ENCODE measurements around the gene NIPSNAP2. TPM values are rescaled to one million over a fixed set of nuclear protein-coding genes. Genes with fewer than 3 reads are reported as not detected.

The NIPSNAP2 gene
- total and polyA plus RNA-seq, 8 donors = 52.4 to 101 (median 86.8) TPM

DNA sequence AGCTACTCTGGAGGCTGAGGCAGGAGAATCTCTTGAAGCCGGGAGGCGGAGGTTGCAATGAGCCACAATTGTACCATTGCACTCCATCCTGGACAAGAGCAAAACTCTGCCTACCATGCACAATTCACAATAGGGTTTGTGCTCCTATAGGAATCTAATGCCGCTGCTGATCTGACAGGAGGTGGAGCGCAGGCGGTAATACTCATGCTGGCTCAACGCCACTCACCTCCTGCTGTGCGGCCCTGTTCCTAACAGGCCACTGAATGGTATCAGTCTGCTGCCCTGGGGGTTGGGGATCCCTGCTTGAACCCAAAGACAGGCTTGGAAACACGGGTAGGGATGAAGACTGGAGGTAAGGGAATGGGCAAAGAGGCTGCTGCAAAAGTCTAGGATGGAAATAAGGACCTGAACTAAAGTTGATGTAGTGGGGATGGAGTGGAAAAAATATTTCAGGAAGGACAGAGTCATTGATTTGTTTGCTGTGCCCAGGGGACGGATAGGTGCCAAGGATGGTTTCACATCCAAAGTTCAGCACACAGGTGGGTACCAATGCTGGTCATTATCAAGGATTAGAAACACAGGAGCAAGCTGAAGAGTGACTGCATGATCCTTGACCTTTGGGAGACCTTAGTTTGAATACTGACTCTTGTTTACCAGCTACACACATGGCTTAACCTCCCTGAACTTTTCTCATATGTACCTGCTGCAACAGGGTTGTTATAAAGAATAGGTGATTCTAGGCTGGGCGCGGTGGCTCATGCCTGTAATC, 10.5 kb upstream of the NIPSNAP2 start:
- no peak for ATAC-seq
- H3K36me3 ChIP-seq = peaks cover 0 to 30% of the 10 kb centered on the region in 2 donors
- no peak overlapping the region for H3K4me3 ChIP-seq
- no peak overlapping the region for H3K27ac ChIP-seq
- H3K4me1 ChIP-seq = peaks cover 0 to 14% of the 10 kb centered on the region in 2 donors
- TF ChIP-seq, protein P1, sequence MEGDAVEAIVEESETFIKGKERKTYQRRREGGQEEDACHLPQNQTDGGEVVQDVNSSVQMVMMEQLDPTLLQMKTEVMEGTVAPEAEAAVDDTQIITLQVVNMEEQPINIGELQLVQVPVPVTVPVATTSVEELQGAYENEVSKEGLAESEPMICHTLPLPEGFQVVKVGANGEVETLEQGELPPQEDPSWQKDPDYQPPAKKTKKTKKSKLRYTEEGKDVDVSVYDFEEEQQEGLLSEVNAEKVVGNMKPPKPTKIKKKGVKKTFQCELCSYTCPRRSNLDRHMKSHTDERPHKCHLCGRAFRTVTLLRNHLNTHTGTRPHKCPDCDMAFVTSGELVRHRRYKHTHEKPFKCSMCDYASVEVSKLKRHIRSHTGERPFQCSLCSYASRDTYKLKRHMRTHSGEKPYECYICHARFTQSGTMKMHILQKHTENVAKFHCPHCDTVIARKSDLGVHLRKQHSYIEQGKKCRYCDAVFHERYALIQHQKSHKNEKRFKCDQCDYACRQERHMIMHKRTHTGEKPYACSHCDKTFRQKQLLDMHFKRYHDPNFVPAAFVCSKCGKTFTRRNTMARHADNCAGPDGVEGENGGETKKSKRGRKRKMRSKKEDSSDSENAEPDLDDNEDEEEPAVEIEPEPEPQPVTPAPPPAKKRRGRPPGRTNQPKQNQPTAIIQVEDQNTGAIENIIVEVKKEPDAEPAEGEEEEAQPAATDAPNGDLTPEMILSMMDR (IDR thresholded peaks at IDR 0.05) = no peak
- no peak for DNase-seq
- no peaks in the 10 kb centered on the region for H3K27me3 ChIP-seq
- no peaks in the 10 kb centered on the region for H3K9me3 ChIP-seq
- intact Hi-C loops (cut with DNase I) = no loop called here

DNA sequence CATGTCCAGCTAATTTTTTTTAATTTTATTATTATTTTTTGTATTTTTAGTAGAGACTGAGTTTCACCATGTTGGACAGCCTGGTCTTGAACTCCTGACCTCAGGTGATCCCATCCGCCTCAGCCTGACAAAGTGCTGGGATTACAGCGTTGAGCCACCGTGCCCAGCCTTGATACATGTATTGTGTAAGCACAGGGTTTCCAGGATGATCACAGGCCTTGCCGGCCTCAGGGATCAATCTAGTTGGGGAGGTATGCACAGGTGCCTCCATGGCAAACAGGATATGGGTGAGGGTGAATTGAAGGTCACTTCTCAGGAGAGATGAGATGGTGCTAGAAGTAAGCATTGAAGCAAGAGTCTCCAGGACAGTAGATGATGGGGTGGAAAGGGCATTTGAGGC, 7.2 kb upstream of the NIPSNAP2 start:
- Histone ChIP-seq H3K27me3 (no peaks in the 10 kb centered on the region), H3K4me1 (peaks cover 0 to 14% of the 10 kb centered on the region in 2 donors), H3K36me3 (peaks cover 0 to 30% of the 10 kb centered on the region in 2 donors), H3K4me3 (no peak overlapping the region), H3K27ac (no peak overlapping the region), H3K9me3 (no peaks in the 10 kb centered on the region)
- TF ChIP-seq, protein P1 (IDR thresholded peaks at IDR 0.05) = no peak
- ATAC-seq = no peak
- no peak for DNase-seq
- intact Hi-C loops (cut with DNase I) = no loop called here

DNA sequence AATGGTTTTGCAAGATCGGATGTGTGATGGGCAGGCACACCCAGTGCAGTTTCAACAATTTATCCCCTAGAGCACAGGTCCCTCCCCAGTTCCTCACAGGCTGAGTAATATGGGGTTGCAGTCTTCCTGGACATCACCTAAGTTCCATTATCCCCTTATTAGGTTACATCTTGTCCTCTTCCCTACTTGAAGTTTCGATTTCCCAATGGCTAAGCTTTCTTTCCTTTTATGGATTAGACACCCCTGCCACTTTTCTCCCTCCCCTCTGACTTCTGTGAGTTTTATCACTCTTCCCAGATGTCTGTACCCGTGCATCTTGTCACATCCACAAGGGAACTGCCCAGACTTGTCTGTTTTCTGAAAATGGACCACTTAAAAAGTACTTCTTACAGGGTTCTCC, 2.4 kb upstream of the NIPSNAP2 start:
- Histone ChIP-seq H3K4me1 (peaks cover 7 to 27% of the 10 kb centered on the region in 2 donors), H3K4me3 (no peak overlapping the region), H3K27me3 (no peaks in the 10 kb centered on the region), H3K27ac (no peak overlapping the region), H3K36me3 (no peaks in the 10 kb centered on the region), H3K9me3 (no peaks in the 10 kb centered on the region)
- ATAC-seq = no peak
- intact Hi-C loops (cut with DNase I) = no loop called here
- TF ChIP-seq, protein P1 (IDR thresholded peaks at IDR 0.05) = no peak
- DNase-seq = no peak

DNA sequence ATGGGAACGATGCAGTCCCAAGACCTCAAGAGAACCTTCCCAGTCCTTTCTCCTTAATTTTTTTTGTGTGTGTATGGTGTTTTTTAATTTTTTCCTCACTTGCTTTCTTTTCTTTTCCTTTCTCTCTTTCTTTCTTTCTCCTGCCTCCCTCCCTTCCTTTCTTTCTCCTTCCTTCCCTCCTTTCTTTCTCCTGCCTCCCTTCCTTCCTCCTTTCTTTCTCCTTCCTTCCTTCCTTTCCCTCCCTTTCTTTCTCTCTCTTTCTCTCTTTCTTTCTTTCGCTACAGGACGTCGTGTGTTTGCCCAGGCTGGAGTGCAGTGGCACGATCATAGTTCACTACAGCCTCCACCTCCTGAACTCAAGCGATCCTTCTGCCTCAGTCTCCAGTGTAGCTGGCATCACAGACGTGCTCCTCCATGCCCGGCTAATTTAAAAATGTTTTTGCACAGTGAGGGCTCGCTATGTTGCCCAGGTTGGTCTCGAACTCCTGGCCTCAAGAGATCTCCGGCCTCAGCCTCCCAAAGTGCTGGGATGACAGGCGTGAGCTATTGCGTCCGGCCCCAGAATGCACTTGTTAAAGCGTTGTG, 709 bp upstream of the NIPSNAP2 start:
- Histone ChIP-seq H3K4me3 (peak overlapping the region; percentile 23 to 64), H3K4me1 (peaks cover 7 to 28% of the 10 kb centered on the region in 2 donors), H3K9me3 (no peaks in the 10 kb centered on the region), H3K36me3 (no peaks in the 10 kb centered on the region), H3K27me3 (no peaks in the 10 kb centered on the region), H3K27ac (peak overlapping the region; percentile 95)
- intact Hi-C loops (cut with DNase I) = no loop called here
- ATAC-seq = no peak
- TF ChIP-seq, protein P1 (IDR thresholded peaks at IDR 0.05) = no peak
- no peak for DNase-seq

DNA sequence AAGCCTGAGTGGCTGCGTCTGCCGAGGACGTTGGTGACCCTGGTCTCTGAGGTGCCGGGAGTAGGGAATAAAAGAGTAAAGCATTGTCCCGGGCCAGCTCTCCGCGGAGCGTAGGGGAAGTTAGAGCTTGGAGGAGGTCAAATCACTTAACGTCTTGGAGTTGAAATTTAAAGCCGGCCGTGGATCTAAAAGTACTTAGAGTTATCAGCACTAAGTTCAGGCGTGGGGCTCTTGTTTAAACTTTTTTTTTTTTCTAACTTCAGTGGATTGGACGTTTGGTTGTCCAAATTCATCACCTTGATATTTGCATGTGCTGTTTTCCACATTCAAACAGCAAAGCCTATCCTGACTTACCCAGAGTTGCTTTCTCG, 700 bp downstream of the NIPSNAP2 start:
- ATAC-seq (no peak), DNase-seq (peak in 1 of 4 donors; percentile 51)
- Histone ChIP-seq H3K36me3 (peaks cover 0 to 6% of the 10 kb centered on the region in 2 donors), H3K27ac (peak overlapping the region; percentile 95), H3K4me3 (peak overlapping the region; percentile 55 to 64), H3K9me3 (no peaks in the 10 kb centered on the region), H3K4me1 (peaks cover 7 to 28% of the 10 kb centered on the region in 2 donors), H3K27me3 (no peaks in the 10 kb centered on the region)
- TF ChIP-seq, protein P1 (IDR thresholded peaks at IDR 0.05) = no peak
- intact Hi-C loops (cut with DNase I) = no loop called here
